Neuronal stem cell (in vitro differentiated cells): ENCODE results near the gene PRR16.

Source experiments
- DNase-seq: peaks from one replicate; pipeline ENCODE4 v3.0.0-alpha.2; 2013; ENCODE audit warnings: low spot score
- H2AFZ ChIP-seq: one replicate; pipeline ENCODE4 v1.6.1; 2013; ENCODE audit warnings: mild to moderate bottlenecking, low read length, inconsistent platforms
- H2AK5ac ChIP-seq: 2 replicates; pipeline ENCODE4 v1.6.1; 2013; ENCODE audit warnings: low read depth, mild to moderate bottlenecking, inconsistent platforms, low read length, moderate library complexity, mixed read lengths
- H2BK120ac ChIP-seq: 2 replicates; pipeline ENCODE4 v1.6.1; 2013; ENCODE audit warnings: low read depth, mild to moderate bottlenecking, inconsistent platforms, low read length, moderate library complexity, mixed read lengths
- H2BK12ac ChIP-seq: one replicate; pipeline ENCODE4 v1.6.1; 2013; ENCODE audit warnings: low read length, inconsistent platforms
- H2BK15ac ChIP-seq: 2 replicates; pipeline ENCODE4 v1.6.1; 2013; ENCODE audit warnings: mild to moderate bottlenecking, low read length, inconsistent platforms, mixed read lengths
- H2BK5ac ChIP-seq: one replicate; pipeline ENCODE4 v1.6.1; 2013; ENCODE audit warnings: inconsistent platforms, mild to moderate bottlenecking, low read length, moderate library complexity
- H3K14ac ChIP-seq: one replicate; pipeline ENCODE4 v1.6.1; 2013; ENCODE audit warnings: low read length, inconsistent platforms
- H3K18ac ChIP-seq: 2 replicates; pipeline ENCODE4 v1.6.1; 2013; ENCODE audit warnings: low read length, inconsistent platforms
- H3K23ac ChIP-seq: 2 replicates; pipeline ENCODE4 v1.6.1; 2013; ENCODE audit warnings: low read depth, mild to moderate bottlenecking, mixed read lengths, low read length, inconsistent platforms; ENCODE audit not compliant: poor library complexity
- H3K27ac ChIP-seq: replicated peaks from 3 replicates; pipeline ENCODE4 v1.5.1; 2013; ENCODE audit warnings: low read length, inconsistent platforms
- H3K27me3 ChIP-seq, 3 experiments: 2 replicates each; pipeline ENCODE4 v1.6.1; 2013; ENCODE audit warnings: low read length in 3 of 3, mild to moderate bottlenecking in 2 of 3, inconsistent platforms in 1 of 3, low read depth in 1 of 3, mixed read lengths in 1 of 3, moderate library complexity in 1 of 3; ENCODE audit not compliant: control insufficient read depth in 3 of 3, insufficient read depth in 3 of 3
- H3K36me3 ChIP-seq, 2 donors: replicated peaks in 1 of 2; 2 replicates each; pipeline ENCODE4 v1.6.1; 2013; ENCODE audit warnings: low read length in 2 of 2; ENCODE audit not compliant: control insufficient read depth in 2 of 2, insufficient read depth in 2 of 2
- H3K4ac ChIP-seq: 2 replicates; pipeline ENCODE4 v1.6.1; 2013; ENCODE audit warnings: inconsistent platforms, mild to moderate bottlenecking, low read length, moderate library complexity
- H3K4me1 ChIP-seq, 2 donors: 1 replicate in 1 of 2; 2 replicates in 1 of 2; pipeline ENCODE4 v1.6.1; 2013; ENCODE audit warnings: low read length in 2 of 2, low read depth in 1 of 2; ENCODE audit not compliant: control insufficient read depth in 2 of 2, insufficient read depth in 1 of 2
- H3K4me2 ChIP-seq: one replicate; pipeline ENCODE4 v1.6.1; 2013; ENCODE audit warnings: mild to moderate bottlenecking, low read length, inconsistent platforms; ENCODE audit not compliant: insufficient read depth, poor library complexity, severe bottlenecking
- H3K4me3 ChIP-seq, 2 donors: 2 replicates each; pipeline ENCODE4 v1.5.1; 2013; ENCODE audit warnings: low read length in 2 of 2, mild to moderate bottlenecking in 2 of 2, inconsistent platforms in 1 of 2, moderate library complexity in 1 of 2
- H3K79me1 ChIP-seq: one replicate; pipeline ENCODE4 v1.6.1; 2013; ENCODE audit warnings: low read depth, mild to moderate bottlenecking, inconsistent platforms, low read length, moderate library complexity
- H3K9ac ChIP-seq: one replicate; pipeline ENCODE4 v1.6.1; 2013; ENCODE audit warnings: mild to moderate bottlenecking, low read depth, low read length, inconsistent platforms; ENCODE audit not compliant: poor library complexity
- H3K9me3 ChIP-seq, 2 donors: replicated peaks in 1 of 2; 2 replicates each; pipeline versions ENCODE3 to v1.6.1; 2013; ENCODE audit warnings: low read length in 2 of 2, mild to moderate bottlenecking in 2 of 2, inconsistent platforms in 1 of 2, low read depth in 1 of 2, mixed read lengths in 1 of 2, moderate library complexity in 1 of 2; ENCODE audit not compliant: control insufficient read depth in 2 of 2, insufficient read depth in 1 of 2
- H4K8ac ChIP-seq: one replicate; pipeline ENCODE4 v1.6.1; 2013; ENCODE audit warnings: low read depth, mild to moderate bottlenecking, inconsistent platforms, low read length, moderate library complexity
- H4K91ac ChIP-seq: one replicate; pipeline ENCODE4 v1.6.1; 2013; ENCODE audit warnings: low read length, low read depth, mild to moderate bottlenecking, inconsistent platforms; ENCODE audit not compliant: poor library complexity
- WGBS, 2 donors: extraction: QIAGEN DNeasy Blood & Tissue Kit; methylation state at CpG; one replicate each; pipeline ENCODE4 v1.1.7; 2013; ENCODE audit warnings: missing lambda C conversion rate in 2 of 2, mixed read lengths in 1 of 2; ENCODE audit not compliant: insufficient read length in 2 of 2, insufficient replicate concordance in 1 of 2; ENCODE audit errors: extremely low coverage in 2 of 2; 5-methylcytosine and 5-hydroxymethylcytosine counted together

The PRR16 gene

DNA sequence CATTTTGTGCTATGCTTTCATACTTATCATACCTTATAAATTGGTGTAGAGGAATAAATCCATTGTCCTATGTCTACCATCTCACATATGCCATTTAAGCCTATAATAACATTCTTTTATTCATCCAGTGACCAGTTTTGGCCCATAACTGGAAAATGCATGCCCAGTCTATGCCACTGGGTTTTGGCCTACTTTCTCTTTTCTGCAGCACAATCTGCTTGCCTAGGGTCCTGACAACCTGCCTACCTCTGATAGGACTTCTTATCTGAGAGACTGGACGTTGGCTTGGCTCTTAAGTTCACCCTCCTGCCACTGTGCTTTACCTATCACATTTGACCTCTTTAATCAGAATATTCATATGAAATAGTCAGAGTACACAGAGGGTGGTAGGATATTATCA, 103.0 kb downstream of the PRR16 start:
- Histone ChIP-seq H2AK5ac (no peak overlapping the region), H3K4me3 (no peak overlapping the region), H2BK5ac (no peak overlapping the region), H4K91ac (no peak overlapping the region), H3K27ac (no peak overlapping the region), H3K9ac (no peak overlapping the region), H2BK120ac (no peak overlapping the region), H3K36me3 (no peaks in the 10 kb centered on the region), H2BK12ac (no peak overlapping the region), H3K4me1 (peaks cover 0 to 2% of the 10 kb centered on the region in 2 donors), H2AFZ (no peak overlapping the region), H3K4me2 (no peak overlapping the region), H3K9me3 (peaks cover 0 to 2% of the 10 kb centered on the region in 2 donors), H3K18ac (no peak overlapping the region), H3K14ac (no peak overlapping the region), H4K8ac (no peak overlapping the region), H2BK15ac (no peak overlapping the region), H3K4ac (no peak overlapping the region), H3K23ac (no peak overlapping the region), H3K27me3 (no peaks in the 10 kb centered on the region), H3K79me1 (no peaks in the 10 kb centered on the region)
- no CpG with 5 or more reads among the region's 1 CpG for WGBS, 2 donors
- no peak for DNase-seq

- Histone ChIP-seq H3K4me1 (peaks cover 0 to 2% of the 10 kb centered on the region in 2 donors), H2BK15ac (no peak overlapping the region), H3K27ac (no peak overlapping the region), H2AK5ac (no peak overlapping the region), H2BK5ac (no peak overlapping the region), H2BK12ac (no peak overlapping the region), H4K8ac (no peak overlapping the region), H3K14ac (no peak overlapping the region), H2BK120ac (no peak overlapping the region), H4K91ac (no peak overlapping the region), H3K4ac (no peak overlapping the region), H3K18ac (no peak overlapping the region), H3K9me3 (peaks cover 0 to 2% of the 10 kb centered on the region in 2 donors), H3K4me3 (no peak overlapping the region), H3K79me1 (no peaks in the 10 kb centered on the region), H3K36me3 (no peaks in the 10 kb centered on the region), H3K27me3 (no peaks in the 10 kb centered on the region), H3K9ac (no peak overlapping the region), H3K23ac (no peak overlapping the region), H3K4me2 (no peak overlapping the region), H2AFZ (no peak overlapping the region)
- no CpG with 5 or more reads among the region's 4 CpGs for WGBS, 2 donors
- DNase-seq: no peak
These were observed 103.8 kb downstream of the PRR16 start for GRCh38 chr5:120567921-120568320.

- no peak overlapping the region for H2BK120ac ChIP-seq
- H2AK5ac ChIP-seq: no peak overlapping the region
- no peak overlapping the region for H3K4me3 ChIP-seq
- no peaks in the 10 kb centered on the region for H3K36me3 ChIP-seq
- H4K8ac ChIP-seq: no peak overlapping the region
- H2BK12ac ChIP-seq: no peak overlapping the region
- peaks cover 0 to 2% of the 10 kb centered on the region in 2 donors for H3K9me3 ChIP-seq
- DNase-seq: no peak
- no peak overlapping the region for H2BK5ac ChIP-seq
- H4K91ac ChIP-seq: no peak overlapping the region
- H3K27me3 ChIP-seq: no peaks in the 10 kb centered on the region
- no peak overlapping the region for H3K27ac ChIP-seq
- H3K23ac ChIP-seq: no peak overlapping the region
- H3K79me1 ChIP-seq: no peaks in the 10 kb centered on the region
- no peak overlapping the region for H3K14ac ChIP-seq
- H3K4me1 ChIP-seq: peaks cover 0 to 2% of the 10 kb centered on the region in 2 donors
- no peak overlapping the region for H2BK15ac ChIP-seq
- no peak overlapping the region for H3K18ac ChIP-seq
- H2AFZ ChIP-seq: no peak overlapping the region
- H3K9ac ChIP-seq: no peak overlapping the region
- no peak overlapping the region for H3K4ac ChIP-seq
- H3K4me2 ChIP-seq: no peak overlapping the region
These were observed 104.6 kb downstream of the PRR16 start for GRCh38 chr5:120568711-120569110.

- Histone ChIP-seq H3K9me3 (no peaks in the 10 kb centered on the region), H3K4me3 (no peak overlapping the region), H2BK5ac (no peak overlapping the region), H3K36me3 (no peaks in the 10 kb centered on the region), H3K27ac (no peak overlapping the region), H2AFZ (no peak overlapping the region), H3K18ac (no peak overlapping the region), H2AK5ac (no peak overlapping the region), H2BK15ac (no peak overlapping the region), H3K14ac (no peak overlapping the region), H4K8ac (no peak overlapping the region), H3K79me1 (no peaks in the 10 kb centered on the region), H4K91ac (no peak overlapping the region), H2BK120ac (no peak overlapping the region), H3K9ac (no peak overlapping the region), H3K27me3 (no peaks in the 10 kb centered on the region), H3K23ac (no peak overlapping the region), H3K4ac (no peak overlapping the region), H3K4me2 (no peak overlapping the region), H3K4me1 (no peaks in the 10 kb centered on the region), H2BK12ac (no peak overlapping the region)
- WGBS, 2 donors: no CpG with 5 or more reads among the region's 1 CpG
- DNase-seq: no peak
These were observed 112.5 kb downstream of the PRR16 start for GRCh38 chr5:120576588-120576987.
